SU-DHL-6 (cell line): ENCODE measurements around the gene MOCOS.

Experiments used
- H2AFZ ChIP-seq: fragments of 200-600 bp; sonication (generic); 2 replicates; pipeline ENCODE4 v1.6.1; 2014; ENCODE audit warnings: low read depth, mild to moderate bottlenecking, moderate library complexity, mixed read lengths, antibody characterized with exemption, low read length; ENCODE audit not compliant: severe bottlenecking
- H3F3A ChIP-seq: fragments of 200-600 bp; shearing (Covaris generic); 2 replicates; pipeline ENCODE4 v1.6.0; 2016; ENCODE audit warnings: antibody characterized with exemption, mild to moderate bottlenecking; ENCODE audit not compliant: insufficient read depth
- H3K27ac ChIP-seq: fragments of 200-600 bp; sonication (generic); 2 replicates; pipeline ENCODE4 v1.5.1; 2016; ENCODE audit warnings: low read depth, mild to moderate bottlenecking, low read length, moderate library complexity, mixed read lengths
- H3K27me3 ChIP-seq: fragments of 200-600 bp; sonication (generic), shearing (Covaris generic); 2 replicates; pipeline ENCODE4 v1.6.0; 2014; ENCODE audit warnings: mild to moderate bottlenecking, low read length
- H3K36me3 ChIP-seq: fragments of 200-600 bp; sonication (generic); 2 replicates; pipeline ENCODE4 v1.6.1; 2014; ENCODE audit warnings: mild to moderate bottlenecking, low read length, mixed read lengths
- H3K4me2 ChIP-seq: fragments of 300-600, 200-600 bp; shearing (Covaris generic), sonication (generic); 2 replicates; pipeline ENCODE4 v1.6.0; 2014; ENCODE audit warnings: low read length, low read depth, mild to moderate bottlenecking; ENCODE audit not compliant: poor library complexity, severe bottlenecking
- H3K4me3 ChIP-seq: fragments of 200-600 bp; sonication (generic); 2 replicates; pipeline ENCODE4 v1.5.1; 2014; ENCODE audit warnings: antibody characterized with exemption, low read length, mild to moderate bottlenecking, mixed read lengths; ENCODE audit not compliant: insufficient read depth, poor library complexity, severe bottlenecking
- H3K79me2 ChIP-seq: fragments of 200-600 bp; sonication (generic); 2 replicates; pipeline ENCODE4 v1.6.1; 2014; ENCODE audit warnings: mild to moderate bottlenecking, low read length, moderate library complexity; ENCODE audit not compliant: insufficient read depth
- H3K9ac ChIP-seq: fragments of 200-600 bp; sonication (generic); 2 replicates; pipeline ENCODE4 v1.7.0; 2014; ENCODE audit warnings: mild to moderate bottlenecking, low read length
- H3K9me2 ChIP-seq: fragments of 200-600 bp; sonication (generic); replicated peaks from 2 replicates; pipeline ENCODE4 v1.6.1; 2014; ENCODE audit warnings: low read length; ENCODE audit not compliant: insufficient read depth
- H3K9me3 ChIP-seq: fragments of 200-600 bp; sonication (generic); 2 replicates; pipeline ENCODE4 v1.6.1; 2014; ENCODE audit warnings: low read length, mixed read lengths; ENCODE audit not compliant: insufficient read depth
- H4K20me1 ChIP-seq: fragments of 200-600 bp; sonication (generic); 2 replicates; pipeline ENCODE4 v1.6.1; 2014; ENCODE audit warnings: low read depth, mild to moderate bottlenecking, antibody characterized with exemption, low read length, moderate library complexity, mixed read lengths
- CTCF ChIP-seq: fragments of 200-600 bp; sonication (generic); IDR thresholded peaks from one replicate; pipeline ENCODE4 v1.5.1; 2017; ENCODE audit warnings: antibody characterized with exemption, mild to moderate bottlenecking, low read length, moderate library complexity; ENCODE audit not compliant: insufficient read depth, poor library complexity, severe bottlenecking
- EZH2phosphoT487 ChIP-seq: fragments of 200-600 bp; sonication (generic), shearing (Covaris generic); conservative IDR thresholded peaks from 2 replicates; pipeline ENCODE4 v1.6.1; 2018; ENCODE audit warnings: mild to moderate bottlenecking, antibody characterized with exemption, low read length, moderate library complexity, mixed read lengths

MOCOS gene

DNA sequence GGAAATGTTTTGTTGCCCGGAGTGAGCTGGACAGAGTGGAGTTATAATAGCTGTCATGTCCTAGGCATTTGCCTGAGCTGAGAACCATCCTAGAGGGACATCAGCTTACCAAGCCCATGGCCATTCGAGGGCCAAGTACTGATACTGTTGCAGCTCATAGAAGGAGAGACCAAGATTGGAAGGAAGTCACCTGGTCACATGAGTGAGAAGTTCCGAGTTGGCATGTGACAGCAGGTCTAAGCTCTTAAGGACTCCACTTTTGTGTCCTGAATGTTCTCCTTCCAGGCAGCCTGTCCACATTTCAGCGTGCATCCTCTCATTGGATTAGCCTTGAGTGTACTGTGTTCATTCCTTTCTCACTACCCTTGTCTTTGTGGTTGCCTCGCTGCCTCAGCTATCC, 114.6 kb downstream of the MOCOS start:
- no peak overlapping the region for H3K27ac ChIP-seq
- TF ChIP-seq EZH2phosphoT487 (no peak), CTCF (no peak)

GRCh38 chr18:36302676-36303075, 115.4 kb downstream of the MOCOS start:
- no peak overlapping the region for H2AFZ ChIP-seq
- H3K27ac ChIP-seq = no peak overlapping the region
- no peak overlapping the region for H3K4me2 ChIP-seq
- H3F3A ChIP-seq = no peaks in the 10 kb centered on the region
- H4K20me1 ChIP-seq = no peaks in the 10 kb centered on the region
- no peaks in the 10 kb centered on the region for H3K79me2 ChIP-seq
- no peak for TF ChIP-seq CTCF
- TF ChIP-seq EZH2phosphoT487 = no peak
- 0 out of 2 replicates have a peak, but pooled peaks cover 3% of the 10 kb centered on the region for H3K27me3 ChIP-seq
- no peak overlapping the region for H3K4me3 ChIP-seq
- no peaks in the 10 kb centered on the region for H3K36me3 ChIP-seq
- H3K9ac ChIP-seq = no peak overlapping the region
- no peaks in the 10 kb centered on the region for H3K9me3 ChIP-seq
- no peaks in the 10 kb centered on the region for H3K9me2 ChIP-seq

More for the DNA sequence above, 114.6 kb downstream of the MOCOS start:
- Histone ChIP-seq H4K20me1 (no peaks in the 10 kb centered on the region), H3K79me2 (no peaks in the 10 kb centered on the region), H3K4me2 (no peak overlapping the region), H3K9me2 (no peaks in the 10 kb centered on the region), H3K9ac (no peak overlapping the region), H3K27me3 (0 out of 2 replicates have a peak, but pooled peaks cover 3% of the 10 kb centered on the region), H3K9me3 (no peaks in the 10 kb centered on the region), H2AFZ (no peak overlapping the region), H3F3A (no peaks in the 10 kb centered on the region), H3K4me3 (no peak overlapping the region), H3K36me3 (no peaks in the 10 kb centered on the region)

DNA sequence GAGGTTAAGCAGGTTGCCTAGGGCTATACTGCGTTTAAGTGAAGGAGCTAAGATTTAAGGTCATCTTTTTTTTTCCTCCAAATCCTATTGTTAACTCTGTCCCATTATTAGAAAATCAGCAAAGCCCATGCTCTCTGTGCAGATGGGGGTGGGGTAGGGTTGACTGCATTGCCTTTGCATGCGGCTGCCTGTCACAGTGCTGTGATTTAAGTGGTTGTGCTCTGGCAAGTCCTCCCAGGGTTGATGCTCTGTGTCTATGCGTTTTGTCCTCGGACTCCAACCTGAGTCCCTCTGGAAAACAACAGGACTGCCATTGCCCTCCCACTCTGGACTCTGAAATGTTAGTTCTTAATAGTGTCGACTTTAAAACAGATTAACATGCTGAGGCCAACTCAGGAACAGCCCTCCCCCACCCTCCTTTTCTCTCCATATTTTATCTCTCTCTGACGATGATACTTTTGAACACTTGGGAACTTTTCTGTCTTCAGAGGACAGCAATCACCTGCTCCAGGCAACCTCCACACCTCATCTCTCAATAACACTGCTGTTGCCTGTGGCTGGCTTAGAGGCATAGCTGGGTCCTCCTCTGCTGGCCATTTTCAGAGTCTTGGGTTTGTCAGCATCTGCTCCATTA, 116.0 kb downstream of the MOCOS start:
- Histone ChIP-seq H3K27ac (no peak overlapping the region), H3K9me3 (no peaks in the 10 kb centered on the region), H3K36me3 (no peaks in the 10 kb centered on the region), H4K20me1 (no peaks in the 10 kb centered on the region), H3K9me2 (no peaks in the 10 kb centered on the region), H3K4me3 (no peak overlapping the region), H3K27me3 (0 out of 2 replicates have a peak, but pooled peaks cover 3% of the 10 kb centered on the region), H3F3A (no peaks in the 10 kb centered on the region), H2AFZ (no peak overlapping the region), H3K9ac (no peak overlapping the region), H3K79me2 (no peaks in the 10 kb centered on the region), H3K4me2 (no peak overlapping the region)
- no peak for TF ChIP-seq EZH2phosphoT487
- TF ChIP-seq CTCF = no peak
